Measurements from ENCODE around the gene EPG5. TPM values are rescaled to one million over a fixed set of nuclear protein-coding genes. Genes with fewer than 3 reads are reported as not detected.
A peak's percentile ranks its signal among the peaks of the same experiment; 100 is the strongest.

Gene EPG5
- total RNA-seq, 1 donor from 2014 or later = 10.5 TPM

DNA sequence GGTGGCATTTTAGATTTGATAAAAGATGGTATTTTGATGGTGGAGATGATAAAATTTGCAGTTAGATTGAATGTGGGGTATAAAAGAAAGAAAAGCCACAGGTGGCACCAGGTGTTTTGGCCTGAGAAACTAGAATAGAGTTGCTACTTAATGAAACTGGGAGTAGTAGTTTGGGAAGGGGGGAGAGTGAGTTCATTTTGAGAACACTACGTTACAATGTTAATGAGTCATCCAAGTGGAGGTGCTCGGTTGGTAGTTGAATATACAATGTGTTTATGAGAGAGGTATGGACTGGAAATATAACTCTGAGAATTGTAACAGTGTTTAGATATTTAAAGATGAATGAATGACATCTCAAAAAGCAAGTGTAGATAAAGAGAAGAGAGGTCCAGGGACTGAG lies 26.4 kb downstream of the EPG5 start:
- FAIRE-seq (no peak), DNase-seq (ENCODE audit: low read depth) (peak; percentile 25)
- TF ChIP-seq, protein P1, sequence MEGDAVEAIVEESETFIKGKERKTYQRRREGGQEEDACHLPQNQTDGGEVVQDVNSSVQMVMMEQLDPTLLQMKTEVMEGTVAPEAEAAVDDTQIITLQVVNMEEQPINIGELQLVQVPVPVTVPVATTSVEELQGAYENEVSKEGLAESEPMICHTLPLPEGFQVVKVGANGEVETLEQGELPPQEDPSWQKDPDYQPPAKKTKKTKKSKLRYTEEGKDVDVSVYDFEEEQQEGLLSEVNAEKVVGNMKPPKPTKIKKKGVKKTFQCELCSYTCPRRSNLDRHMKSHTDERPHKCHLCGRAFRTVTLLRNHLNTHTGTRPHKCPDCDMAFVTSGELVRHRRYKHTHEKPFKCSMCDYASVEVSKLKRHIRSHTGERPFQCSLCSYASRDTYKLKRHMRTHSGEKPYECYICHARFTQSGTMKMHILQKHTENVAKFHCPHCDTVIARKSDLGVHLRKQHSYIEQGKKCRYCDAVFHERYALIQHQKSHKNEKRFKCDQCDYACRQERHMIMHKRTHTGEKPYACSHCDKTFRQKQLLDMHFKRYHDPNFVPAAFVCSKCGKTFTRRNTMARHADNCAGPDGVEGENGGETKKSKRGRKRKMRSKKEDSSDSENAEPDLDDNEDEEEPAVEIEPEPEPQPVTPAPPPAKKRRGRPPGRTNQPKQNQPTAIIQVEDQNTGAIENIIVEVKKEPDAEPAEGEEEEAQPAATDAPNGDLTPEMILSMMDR (IDR thresholded peaks at IDR 0.05; ENCODE audit: insufficient read depth, low read length, severe bottlenecking) = no peak

DNA sequence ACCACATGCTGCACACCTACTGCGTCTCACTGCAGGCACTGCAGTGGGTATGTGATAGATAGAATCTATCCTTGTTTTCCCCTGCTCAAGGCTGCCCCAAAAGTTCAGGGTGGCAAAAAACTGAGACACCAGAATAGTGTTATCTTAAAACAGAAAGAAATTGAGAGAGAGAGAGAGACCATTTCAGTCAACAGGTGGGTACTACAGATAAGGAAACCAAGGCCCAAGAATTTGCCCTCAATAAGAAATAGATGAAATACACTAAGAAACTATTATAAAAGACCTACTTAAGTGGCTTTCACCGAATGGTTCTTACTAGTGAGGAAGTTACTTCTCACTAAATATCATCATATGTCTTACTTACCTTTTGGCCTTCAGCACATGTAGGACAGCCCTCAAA lies 27.9 kb downstream of the EPG5 start:
- FAIRE-seq (no peak), DNase-seq (ENCODE audit: low read depth) (no peak)
- Histone ChIP-seq H3K4me3 (ENCODE audit: low read depth, low read length) (no peak overlapping the region), H3K36me3 (ENCODE audit: control insufficient read depth, insufficient read depth, low read length) (peaks cover 15% of the 10 kb centered on the region), H3K27me3 (ENCODE audit: control insufficient read depth, insufficient read depth, low read length) (no peaks in the 10 kb centered on the region)
- TF ChIP-seq, protein P1 (IDR thresholded peaks at IDR 0.05; ENCODE audit: insufficient read depth, low read length, severe bottlenecking) = no peak

More for the DNA sequence above, 26.4 kb downstream of the EPG5 start:
- H3K27me3 ChIP-seq (ENCODE audit: control insufficient read depth, insufficient read depth, low read length) = no peaks in the 10 kb centered on the region
- no peak overlapping the region for H3K4me3 ChIP-seq (ENCODE audit: low read depth, low read length)
- H3K36me3 ChIP-seq (ENCODE audit: control insufficient read depth, insufficient read depth, low read length) = peaks cover 13% of the 10 kb centered on the region

DNA sequence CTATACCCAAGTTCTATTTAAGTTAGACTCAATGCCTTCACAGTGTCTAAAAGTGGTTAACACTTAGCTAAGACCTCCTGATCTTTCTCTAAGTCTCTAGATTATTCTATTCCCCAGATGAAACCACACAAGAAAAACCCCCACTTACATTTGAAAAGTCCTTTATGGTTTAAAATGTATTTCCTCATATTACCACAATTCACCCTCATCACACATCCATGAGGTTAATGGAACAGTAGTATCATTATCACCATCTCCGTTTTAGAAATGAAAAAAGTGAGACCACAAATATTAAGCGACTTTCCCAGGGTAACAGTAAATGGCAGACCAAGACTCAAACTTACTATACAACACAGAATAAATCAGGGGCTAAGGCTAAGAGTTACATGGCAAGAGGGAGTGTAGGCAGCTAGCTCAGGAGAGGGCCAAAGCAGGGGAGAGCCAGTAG lies 28.6 kb downstream of the EPG5 start:
- Histone ChIP-seq H3K36me3 (ENCODE audit: control insufficient read depth, insufficient read depth, low read length) (peaks cover 14% of the 10 kb centered on the region), H3K27me3 (ENCODE audit: control insufficient read depth, insufficient read depth, low read length) (no peaks in the 10 kb centered on the region), H3K4me3 (ENCODE audit: low read depth, low read length) (no peak overlapping the region)
- TF ChIP-seq, protein P1 (IDR thresholded peaks at IDR 0.05; ENCODE audit: insufficient read depth, low read length, severe bottlenecking) = no peak
- FAIRE-seq (no peak), DNase-seq (ENCODE audit: low read depth) (no peak)

DNA sequence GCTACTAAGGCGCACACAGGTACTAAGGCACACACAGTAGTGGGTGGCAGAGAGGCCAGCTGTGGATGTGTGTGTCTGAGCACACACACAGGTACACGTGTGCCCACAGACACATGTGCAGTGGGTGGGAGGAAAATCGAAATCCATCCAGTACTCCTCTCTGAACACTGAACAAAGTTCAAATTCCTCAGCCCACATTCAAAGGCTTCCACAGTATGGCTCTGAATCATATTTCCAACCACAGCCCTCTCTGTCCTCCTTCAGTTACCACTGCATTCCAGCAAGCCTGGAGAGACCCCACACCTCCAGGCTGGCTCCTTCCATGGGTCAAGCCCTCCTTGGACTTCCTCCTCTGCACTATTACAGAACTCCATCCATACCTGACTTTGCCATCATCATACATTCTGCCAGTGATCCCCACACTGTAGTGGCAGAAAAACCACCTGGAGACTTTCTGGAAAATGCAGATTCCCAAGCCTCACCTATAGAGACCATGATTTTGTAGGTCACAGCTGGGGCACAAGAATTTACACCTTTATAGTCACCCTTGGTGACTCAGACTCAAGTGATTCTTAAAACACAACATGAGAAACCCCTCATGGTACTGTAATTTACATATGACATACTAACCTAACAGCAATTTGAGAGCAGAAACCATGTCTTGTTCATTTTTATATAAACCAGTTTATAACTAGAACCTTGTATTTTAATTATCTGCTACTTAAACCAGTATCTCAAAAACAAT lies 31.4 kb downstream of the EPG5 start:
- H3K36me3 ChIP-seq (ENCODE audit: control insufficient read depth, insufficient read depth, low read length) = peaks cover 10% of the 10 kb centered on the region
- TF ChIP-seq, protein P1 (IDR thresholded peaks at IDR 0.05; ENCODE audit: insufficient read depth, low read length, severe bottlenecking) = no peak
- FAIRE-seq = peak; percentile 7
- H3K4me3 ChIP-seq (ENCODE audit: low read depth, low read length) = no peak overlapping the region
- no peak for DNase-seq (ENCODE audit: low read depth)
- H3K27me3 ChIP-seq (ENCODE audit: control insufficient read depth, insufficient read depth, low read length) = no peaks in the 10 kb centered on the region

DNA sequence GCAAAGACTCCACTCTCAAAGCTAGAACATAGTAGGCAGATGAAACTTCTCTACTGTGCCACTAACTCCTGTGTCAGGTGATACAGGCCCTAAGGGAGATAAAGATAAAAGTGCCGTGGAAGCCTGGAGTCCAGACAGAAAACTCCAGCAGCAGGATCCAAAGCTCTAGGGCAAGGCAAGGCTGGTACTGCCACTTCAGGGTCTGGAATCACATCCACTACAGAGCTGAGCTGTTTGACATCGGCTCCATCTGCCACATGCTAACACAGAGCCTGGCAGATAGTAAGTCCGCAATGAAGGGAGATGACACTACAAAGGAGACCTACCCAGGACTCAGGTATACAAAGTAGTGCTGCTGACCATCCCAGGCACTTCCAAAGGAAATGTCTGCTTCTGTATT lies 34.4 kb downstream of the EPG5 start:
- DNase-seq (ENCODE audit: low read depth) = no peak
- TF ChIP-seq, protein P1 (IDR thresholded peaks at IDR 0.05; ENCODE audit: insufficient read depth, low read length, severe bottlenecking) = no peak
- no peak for FAIRE-seq
- Histone ChIP-seq H3K27me3 (ENCODE audit: control insufficient read depth, insufficient read depth, low read length) (no peaks in the 10 kb centered on the region), H3K4me3 (ENCODE audit: low read depth, low read length) (no peak overlapping the region), H3K36me3 (ENCODE audit: control insufficient read depth, insufficient read depth, low read length) (peaks cover 2% of the 10 kb centered on the region)

DNA sequence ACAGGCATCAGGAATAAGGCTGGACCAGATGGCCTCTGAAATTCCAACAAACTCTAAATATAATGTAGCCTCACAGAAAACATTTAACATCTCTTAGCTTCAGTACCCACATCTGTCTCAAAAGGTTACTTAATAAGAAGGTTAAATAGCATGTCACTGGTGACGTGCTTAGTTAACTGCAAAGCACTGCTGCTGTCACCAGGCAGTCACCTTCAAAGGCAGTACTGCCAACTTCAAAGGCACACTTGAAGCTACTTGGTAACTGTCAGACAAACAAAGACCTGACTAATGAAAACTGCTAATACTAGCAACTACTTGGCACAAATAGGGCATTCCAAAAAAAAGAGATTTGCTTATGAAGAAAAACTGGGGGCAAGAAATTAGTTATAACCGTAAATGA lies 36.2 kb downstream of the EPG5 start:
- Histone ChIP-seq H3K27me3 (ENCODE audit: control insufficient read depth, insufficient read depth, low read length) (no peaks in the 10 kb centered on the region), H3K4me3 (ENCODE audit: low read depth, low read length) (no peak overlapping the region), H3K36me3 (ENCODE audit: control insufficient read depth, insufficient read depth, low read length) (peaks cover 2% of the 10 kb centered on the region)
- no peak for DNase-seq (ENCODE audit: low read depth)
- TF ChIP-seq, protein P1 (IDR thresholded peaks at IDR 0.05; ENCODE audit: insufficient read depth, low read length, severe bottlenecking) = no peak
- FAIRE-seq = no peak
